Subcutaneous adipose tissue (tissue), 4 donors: Measurements from ENCODE around the gene REPS2. TPM values are rescaled to one million over a fixed set of nuclear protein-coding genes. Genes with fewer than 3 reads are reported as not detected.

Experiments used
- CTCF ChIP-seq: fragments of 450-650 bp; IDR thresholded peaks from one replicate; pipeline ENCODE4 v1.5.1; 2016; ENCODE audit warnings: low read depth, mild to moderate bottlenecking, control low read depth, antibody characterized with exemption, moderate library complexity
- total RNA-seq, 4 donors: library from RNA; depleted of rRNA; stranded (reverse); fragments of >200 nt; gene quantifications; one replicate each; pipeline ENCODE4 v1.1.0, GENCODE V29; 2016

REPS2 gene
- total RNA-seq, 4 donors from 2014 or later = 3.3 to 10.3 (median 5.3) TPM

GRCh38 chrX:17038277-17038676, 91.8 kb downstream of the REPS2 start:
- TF ChIP-seq CTCF = no peak

- TF ChIP-seq CTCF = no peak
Measured at GRCh38 chrX:17038681-17039161, 92.3 kb downstream of the REPS2 start.

GRCh38 chrX:17039826-17040225, 93.4 kb downstream of the REPS2 start:
- TF ChIP-seq CTCF = no peak

GRCh38 chrX:17040711-17041110, 94.3 kb downstream of the REPS2 start:
- no peak for TF ChIP-seq CTCF

GRCh38 chrX:17042037-17042436, 95.6 kb downstream of the REPS2 start:
- TF ChIP-seq CTCF = no peak

GRCh38 chrX:17046478-17047097, 100.1 kb downstream of the REPS2 start:
- TF ChIP-seq CTCF = no peak

- TF ChIP-seq CTCF = no peak
Measured at GRCh38 chrX:17047224-17047623, 100.8 kb downstream of the REPS2 start.
